ENCODE measurements around the gene ATP6V1B1. TPM values are rescaled to one million over a fixed set of nuclear protein-coding genes. Genes with fewer than 3 reads are reported as not detected.

ATP6V1B1 gene
- total RNA-seq, 2 donors from 2014 or later: not detected

GRCh38 chr2:70948337-70949003 is 12.8 kb downstream of the ATP6V1B1 start:
- no peak overlapping the region for H3K27ac ChIP-seq (ENCODE audit: low read depth, low read length)
- H3K9me3 ChIP-seq (ENCODE audit: control insufficient read depth, low read length): no peaks in the 10 kb centered on the region
- no peaks in the 10 kb centered on the region for H3K4me1 ChIP-seq (ENCODE audit: control insufficient read depth, insufficient read depth, low read length)
- no peak overlapping the region for H3K9ac ChIP-seq (ENCODE audit: extremely low read depth, low read length, poor library complexity, severe bottlenecking)
- peaks cover 64% of the 10 kb centered on the region for H3K27me3 ChIP-seq (ENCODE audit: control insufficient read depth, insufficient read depth, low read length, poor library complexity, severe bottlenecking)
- no peaks in the 10 kb centered on the region for H3K9me3 Mint-ChIP-seq
- peak; percentile 94 for DNase-seq
- no peak overlapping the region for H3K4me3 ChIP-seq (ENCODE audit: low read length)
- H3K36me3 Mint-ChIP-seq (ENCODE audit: low read depth): no peaks in the 10 kb centered on the region
- no peaks in the 10 kb centered on the region for H3K36me3 ChIP-seq (ENCODE audit: control insufficient read depth, insufficient read depth, low read length)
- peaks cover 79% of the 10 kb centered on the region for H3K27me3 Mint-ChIP-seq (ENCODE audit: insufficient read depth)
- no peak overlapping the region for H3K27ac Mint-ChIP-seq
- peak overlapping the region; percentile 20 for H3K4me3 Mint-ChIP-seq
- peak; percentile 97 for TF ChIP-seq CTCF (conservative IDR thresholded peaks at IDR 0.05)
- 20 to 37% methylated on average over 5 to 27 of the region's 27 CpGs for WGBS, 2 experiments (ENCODE audit: insufficient coverage in 1 of 2, insufficient read length in 1 of 2)
- peaks cover 6% of the 10 kb centered on the region for H3K4me1 Mint-ChIP-seq

- Mint-ChIP-seq H3K27ac (no peak overlapping the region), H3K36me3 (ENCODE audit: low read depth) (no peaks in the 10 kb centered on the region), H3K27me3 (ENCODE audit: insufficient read depth) (peaks cover 80% of the 10 kb centered on the region), H3K9me3 (no peaks in the 10 kb centered on the region), H3K4me3 (no peak overlapping the region), H3K4me1 (peaks cover 6% of the 10 kb centered on the region)
- DNase-seq: peak; percentile 24
- H3K27me3 ChIP-seq (ENCODE audit: control insufficient read depth, insufficient read depth, low read length, poor library complexity, severe bottlenecking): peaks cover 70% of the 10 kb centered on the region
- H3K4me3 ChIP-seq (ENCODE audit: low read length): no peak overlapping the region
- H3K9me3 ChIP-seq (ENCODE audit: control insufficient read depth, low read length): no peaks in the 10 kb centered on the region
- no peak for TF ChIP-seq CTCF (conservative IDR thresholded peaks at IDR 0.05)
- H3K4me1 ChIP-seq (ENCODE audit: control insufficient read depth, insufficient read depth, low read length): no peaks in the 10 kb centered on the region
- no peaks in the 10 kb centered on the region for H3K36me3 ChIP-seq (ENCODE audit: control insufficient read depth, insufficient read depth, low read length)
- WGBS, 2 experiments (ENCODE audit: insufficient coverage in 1 of 2, insufficient read length in 1 of 2): 82 to 86% methylated on average over 10 to 11 of the region's 11 CpGs
- no peak overlapping the region for H3K9ac ChIP-seq (ENCODE audit: extremely low read depth, low read length, poor library complexity, severe bottlenecking)
- H3K27ac ChIP-seq (ENCODE audit: low read depth, low read length): no peak overlapping the region
These were observed 13.4 kb downstream of the ATP6V1B1 start for GRCh38 chr2:70949086-70949485.

- H3K4me1 ChIP-seq (ENCODE audit: control insufficient read depth, insufficient read depth, low read length): no peaks in the 10 kb centered on the region
- Mint-ChIP-seq H3K4me3 (no peak overlapping the region), H3K27me3 (ENCODE audit: insufficient read depth) (peaks cover 54% of the 10 kb centered on the region), H3K27ac (no peak overlapping the region), H3K4me1 (no peaks in the 10 kb centered on the region), H3K36me3 (ENCODE audit: low read depth) (no peaks in the 10 kb centered on the region), H3K9me3 (no peaks in the 10 kb centered on the region)
- H3K9me3 ChIP-seq (ENCODE audit: control insufficient read depth, low read length): no peaks in the 10 kb centered on the region
- no peak overlapping the region for H3K4me3 ChIP-seq (ENCODE audit: low read length)
- no peaks in the 10 kb centered on the region for H3K36me3 ChIP-seq (ENCODE audit: control insufficient read depth, insufficient read depth, low read length)
- H3K9ac ChIP-seq (ENCODE audit: extremely low read depth, low read length, poor library complexity, severe bottlenecking): no peak overlapping the region
- no peak overlapping the region for H3K27ac ChIP-seq (ENCODE audit: low read depth, low read length)
- 82 to 95% methylated on average over 3 to 7 of the region's 7 CpGs for WGBS, 2 experiments (ENCODE audit: insufficient coverage in 1 of 2, insufficient read length in 1 of 2)
- TF ChIP-seq CTCF (conservative IDR thresholded peaks at IDR 0.05): no peak
- DNase-seq: no peak
- peaks cover 46% of the 10 kb centered on the region for H3K27me3 ChIP-seq (ENCODE audit: control insufficient read depth, insufficient read depth, low read length, poor library complexity, severe bottlenecking)
These were observed 19.2 kb downstream of the ATP6V1B1 start for GRCh38 chr2:70954886-70955285.
